K562 (cell line): ENCODE measurements around the gene ACHE. TPM values are rescaled to one million over a fixed set of nuclear protein-coding genes. Genes with fewer than 3 reads are reported as not detected.

Source experiments
- ATAC-seq: fragments of 200-7000 bp; cut with Tn5 transposase; 3 replicates; pipeline ENCODE4 v1.9.1; 2020; ENCODE audit warnings: moderate library complexity
- BruUV-seq: library from RNA; stranded (reverse); fragments of 400-500 nt; replicated peaks from 2 replicates; lab custom pipeline; 2021; lab: Mats Ljungman, UMichigan
- CTCF ChIA-PET: fragments of 300-600 bp; formaldehyde crosslinking; extraction: SDS; loops from one replicate; lab custom pipeline; 2021; ENCODE audit warnings: low intra/inter-chr PET ratio; lab: Yijun Ruan, JAX
- POLR2A ChIA-PET: fragments of 300-600, 350-650 bp; sonication (Branson Sonifier 250); formaldehyde crosslinking; extraction: SDS; loops from one replicate; lab custom pipeline; 2021; ENCODE audit warnings: antibody characterized with exemption, inconsistent platforms; lab: Yijun Ruan, JAX
- DNase-seq, 4 experiments: peaks; one replicate each; pipeline versions ENCODE4 v3.0.0 to v3.0.0-alpha.2; 2011 to 2018; ENCODE audit warnings: low spot score in 3 of 4, mixed read lengths in 3 of 4; ENCODE audit errors: extremely low read depth in 1 of 4
- FAIRE-seq: peaks from 2 replicates; lab custom pipeline; 2011; peaks lifted over from hg19 to GRCh38; lab: Jason Lieb, UNC
- H2AFZ ChIP-seq: 2 replicates; pipeline ENCODE4 v1.6.0; 2011; ENCODE audit warnings: low read depth, low read length, control low read depth, inconsistent platforms
- H3K27ac ChIP-seq: fragments of 200-600 bp; 3 replicates; pipeline ENCODE4 v1.8.0; 2011; ENCODE audit warnings: low read depth, mild to moderate bottlenecking, control low read depth, inconsistent platforms, low read length, moderate library complexity, mixed read lengths; ENCODE audit errors: extremely low read depth
- H3K27me3 ChIP-seq, 2 experiments: fragments of 300-600 bp in 1 of 2; 2 replicates in 1 of 2; 3 replicates in 1 of 2; pipeline versions ENCODE4 v1.6.0 to v1.8.0; 2011; ENCODE audit warnings: inconsistent platforms in 2 of 2, low read length in 2 of 2, mild to moderate bottlenecking in 1 of 2, mixed read lengths in 1 of 2, moderate library complexity in 1 of 2; ENCODE audit not compliant: control insufficient read depth in 2 of 2, insufficient read depth in 2 of 2
- H3K36me3 ChIP-seq: fragments of 300-600 bp; 3 replicates; pipeline ENCODE4 v1.8.0; 2011; ENCODE audit warnings: mild to moderate bottlenecking, low read length, inconsistent platforms; ENCODE audit not compliant: control insufficient read depth, insufficient read depth
- H3K4me1 ChIP-seq, 2 experiments: fragments of 200-600 bp in 1 of 2; replicated peaks in 1 of 2; 2 replicates in 1 of 2; 3 replicates in 1 of 2; pipeline versions ENCODE4 v1.5.1 to v1.8.0; 2011; ENCODE audit warnings: inconsistent platforms in 2 of 2, low read length in 2 of 2, mild to moderate bottlenecking in 1 of 2, mixed read lengths in 1 of 2, moderate library complexity in 1 of 2; ENCODE audit not compliant: control insufficient read depth in 2 of 2, insufficient read depth in 2 of 2
- H3K4me2 ChIP-seq: 2 replicates; pipeline ENCODE4 v1.6.1; 2011; ENCODE audit warnings: low read length, control low read depth, inconsistent platforms, mixed read lengths; ENCODE audit not compliant: insufficient read depth
- H3K4me3 ChIP-seq: fragments of 200-600 bp; sonication (generic), shearing (Covaris generic); 2 replicates; pipeline ENCODE4 v1.5.1; 2016; ENCODE audit warnings: control low read depth, inconsistent platforms
- H3K79me2 ChIP-seq: fragments of 200-600 bp; 3 replicates; pipeline ENCODE4 v1.8.0; 2011; ENCODE audit warnings: low read length, inconsistent platforms; ENCODE audit not compliant: control insufficient read depth, insufficient read depth
- H3K9ac ChIP-seq, 2 experiments: 2 replicates each; pipeline versions ENCODE4 v1.6.0 to v1.6.1; 2011; ENCODE audit warnings: low read depth in 2 of 2, low read length in 2 of 2, control low read depth in 1 of 2, inconsistent platforms in 1 of 2, mild to moderate bottlenecking in 1 of 2, mixed read lengths in 1 of 2; ENCODE audit not compliant: insufficient read depth in 1 of 2
- H3K9me1 ChIP-seq: one replicate; pipeline ENCODE4 v1.6.0; 2011; ENCODE audit warnings: inconsistent platforms, mild to moderate bottlenecking, low read length, moderate library complexity; ENCODE audit not compliant: control insufficient read depth, insufficient read depth
- H3K9me3 ChIP-seq: replicated peaks from 2 replicates; pipeline ENCODE4 v1.5.1; 2011; ENCODE audit warnings: low read depth, low read length, inconsistent platforms; ENCODE audit not compliant: control insufficient read depth, insufficient read depth
- H4K20me1 ChIP-seq: replicated peaks from 2 replicates; pipeline ENCODE4 v1.6.1; 2011; ENCODE audit warnings: low read length, inconsistent platforms, mixed read lengths; ENCODE audit not compliant: control insufficient read depth, insufficient read depth
- DIDO1 ChIP-seq: fragments of 450-650 bp; IDR thresholded peaks from 2 replicates; pipeline ENCODE4 v1.6.1; 2016; ENCODE audit warnings: low read depth, missing biosample characterization, missing genetic modification characterization
- ELF2 ChIP-seq: fragments of 250-450 bp; sonication (Bioruptor Pico); IDR thresholded peaks from 2 replicates; pipeline ENCODE4 v1.5.0; 2021; ENCODE audit warnings: mild to moderate bottlenecking
- FOS ChIP-seq: IDR thresholded peaks from 3 replicates; pipeline ENCODE4 v1.6.1; 2011; ENCODE audit not compliant: insufficient read length; ENCODE audit errors: extremely low read depth
- HDAC6 ChIP-seq: IDR thresholded peaks from 2 replicates; pipeline ENCODE4 v1.6.1; 2012; ENCODE audit warnings: low read depth, mild to moderate bottlenecking, control low read depth, inconsistent platforms, low read length, moderate library complexity
- MCM2 ChIP-seq: fragments of 450-650 bp; IDR thresholded peaks from 2 replicates; pipeline ENCODE4 v1.6.1; 2017; ENCODE audit warnings: low read depth, mild to moderate bottlenecking
- MCM3 ChIP-seq: fragments of 450-650 bp; IDR thresholded peaks from 2 replicates; pipeline ENCODE4 v1.6.1; 2016
- NEUROD1 ChIP-seq: fragments of 150-350 bp; IDR thresholded peaks from 2 replicates; pipeline ENCODE4 v1.6.1; 2014; ENCODE audit warnings: borderline replicate concordance, low read length, low read depth; ENCODE audit not compliant: partially characterized antibody
- POLR2G ChIP-seq: fragments of 200-400 bp; formaldehyde crosslinking; IDR thresholded peaks from 2 replicates; pipeline ENCODE4 v1.6.1; 2017; ENCODE audit warnings: low read depth, mild to moderate bottlenecking, antibody characterized with exemption, low read length, moderate library complexity
- PTTG1 ChIP-seq: fragments of 450-650 bp; IDR thresholded peaks from 2 replicates; pipeline ENCODE4 v1.6.1; 2016; ENCODE audit warnings: low read depth, mild to moderate bottlenecking, missing genetic modification characterization, missing compliant biosample characterization
- TAF1 ChIP-seq: IDR thresholded peaks from 2 replicates; pipeline ENCODE4 v1.6.1; 2011; ENCODE audit warnings: mild to moderate bottlenecking, low read length, moderate library complexity; ENCODE audit not compliant: insufficient read depth, control insufficient read depth, severe bottlenecking; ENCODE audit errors: extremely low read depth
- YY1 ChIP-seq, 3 experiments: IDR thresholded peaks; 2 replicates each; pipeline ENCODE4 v1.6.1; 2011; ENCODE audit warnings: low read length in 2 of 3, mild to moderate bottlenecking in 2 of 3, moderate library complexity in 2 of 3, borderline replicate concordance in 1 of 3, control low read depth in 1 of 3, low read depth in 1 of 3; ENCODE audit not compliant: insufficient read depth in 3 of 3, insufficient replicate concordance in 2 of 3, control insufficient read depth in 1 of 3, insufficient read length in 1 of 3; ENCODE audit errors: extremely low read depth in 1 of 3
- ZBTB7A ChIP-seq: IDR thresholded peaks from 2 replicates; pipeline ENCODE4 v1.6.1; 2011; ENCODE audit warnings: low read depth, mild to moderate bottlenecking, low read length, moderate library complexity, borderline replicate concordance; ENCODE audit not compliant: control insufficient read depth
- ZSCAN32 ChIP-seq: fragments of 450-650 bp; formaldehyde crosslinking; IDR thresholded peaks from 2 replicates; pipeline ENCODE4 v1.4.0; 2020; ENCODE audit warnings: mild to moderate bottlenecking, moderate library complexity
- WGBS: fragments of 100-300 bp; shearing (Covaris generic); methylation state at CpG from one replicate; pipeline ENCODE4 v1.1.6; 2016; ENCODE audit warnings: low coverage, mixed read lengths; ENCODE audit not compliant: insufficient coverage; ENCODE audit errors: missing lambda C conversion rate; 5-methylcytosine and 5-hydroxymethylcytosine counted together
- in situ Hi-C: fragments of 300-500 bp; cut with MboI; formaldehyde crosslinking; loops from 4 replicates; pipeline ENCODE4 v1.15.0; 2018; ENCODE audit warnings: inconsistent platforms, mixed read lengths
- intact Hi-C: fragments of 100-400 bp; cut with micrococcal nuclease; formaldehyde crosslinking; loops from 2 replicates; pipeline ENCODE4 v1.14.2; 2022
- polyA plus RNA-seq, 8 experiments: library from polyadenylated mRNA; depleted of rRNA in 4 of 8; stranded (reverse) in 5 of 8; unstranded in 3 of 8; fragments of >200 nt; fragmentation: Nextera tagmentation in 2 of 8; fragmentation: Illumina TruSeq in 1 of 8; extraction: Ambion mirVana in 2 of 8; extraction: Trizol in 1 of 8; gene quantifications; 2 replicates each; pipeline versions ENCODE4 v1.2.1 to v1.2.3, GENCODE V29; 2011 to 2014; ENCODE audit warnings: inconsistent platforms in 1 of 8, missing spikeins in 1 of 8
- total RNA-seq, 7 experiments: library from RNA; depleted of rRNA in 6 of 7; stranded (reverse); fragments of >200 nt in 6 of 7; fragmentation: Illumina TruSeq in 2 of 7; extraction: Trizol in 2 of 7; gene quantifications; 2 replicates each; pipeline versions ENCODE4 v1.2.1 to v1.2.3, GENCODE V29; 2011 to 2021; ENCODE audit warnings: low replicate concordance in 1 of 7
- TF ChIP-seq, protein P1 (sequence below): fragments of 450-650 bp; IDR thresholded peaks from 2 replicates; pipeline ENCODE4 v1.6.1; 2016; ENCODE audit warnings: missing biosample characterization, missing genetic modification characterization
- TF ChIP-seq, protein P2 (sequence below): fragments of 250-450 bp; sonication (Bioruptor Pico); IDR thresholded peaks from 2 replicates; pipeline ENCODE4 v1.4.0; 2020; ENCODE audit warnings: borderline replicate concordance
- TF ChIP-seq, protein P3 (sequence below), 2 experiments: IDR thresholded peaks; 2 replicates each; pipeline ENCODE4 v1.6.1; 2012; ENCODE audit warnings: improper control_type of control experiment in 2 of 2, low read depth in 2 of 2, low read length in 2 of 2, borderline replicate concordance in 1 of 2

Gene ACHE
- total and polyA plus RNA-seq, 9 of the 15 experiments (the other 6 are each of a cell fraction or from before 2014, with no cell fraction given), result 0.04 to 8.8 (median 1.9) TPM

GRCh38 chr7:100840470-100841100, 55.1 kb downstream of the ACHE start:
- H3K36me3 ChIP-seq, result no peaks in the 10 kb centered on the region
- in situ Hi-C loops, result no loop called here
- peak overlapping the region; percentile 67 for H3K27ac ChIP-seq
- H3K9me1 ChIP-seq, result no peaks in the 10 kb centered on the region
- no peaks in the 10 kb centered on the region for H3K9me3 ChIP-seq
- DNase-seq (peak in 1 of 4 experiments; percentile 59), FAIRE-seq (no peak), ATAC-seq (no peak)
- POLR2A ChIA-PET, result interaction anchor here (0.6 to 0.7 kb wide), 2 partner anchors 11 to 13 kb away, joined by 3 read pairs; no protein-coding TSS in a partner anchor
- peak overlapping the region; percentile 80 for H2AFZ ChIP-seq
- no peaks in the 10 kb centered on the region for H3K27me3 ChIP-seq
- BruUV-seq, result no TSS peak
- peak overlapping the region; percentile 16 for H3K4me3 ChIP-seq
- no peaks in the 10 kb centered on the region for H3K79me2 ChIP-seq
- peaks cover 20 to 35% of the 10 kb centered on the region in 2 experiments; a peak in 4 of 5 replicates for H3K4me1 ChIP-seq
- peak overlapping the region; percentile 61 for H3K4me2 ChIP-seq
- H3K9ac ChIP-seq, result peak overlapping the region; percentile 60 to 76; a peak in 3 of 4 replicates
- intact Hi-C loops, result no loop called here
- CTCF ChIA-PET, result no interaction called here
- 13% methylated on average over 8 of the region's 8 CpGs for WGBS
- H4K20me1 ChIP-seq, result no peaks in the 10 kb centered on the region
- TF ChIP-seq, protein P1, sequence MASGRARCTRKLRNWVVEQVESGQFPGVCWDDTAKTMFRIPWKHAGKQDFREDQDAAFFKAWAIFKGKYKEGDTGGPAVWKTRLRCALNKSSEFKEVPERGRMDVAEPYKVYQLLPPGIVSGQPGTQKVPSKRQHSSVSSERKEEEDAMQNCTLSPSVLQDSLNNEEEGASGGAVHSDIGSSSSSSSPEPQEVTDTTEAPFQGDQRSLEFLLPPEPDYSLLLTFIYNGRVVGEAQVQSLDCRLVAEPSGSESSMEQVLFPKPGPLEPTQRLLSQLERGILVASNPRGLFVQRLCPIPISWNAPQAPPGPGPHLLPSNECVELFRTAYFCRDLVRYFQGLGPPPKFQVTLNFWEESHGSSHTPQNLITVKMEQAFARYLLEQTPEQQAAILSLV, result no peak
- TF ChIP-seq, protein P2, sequence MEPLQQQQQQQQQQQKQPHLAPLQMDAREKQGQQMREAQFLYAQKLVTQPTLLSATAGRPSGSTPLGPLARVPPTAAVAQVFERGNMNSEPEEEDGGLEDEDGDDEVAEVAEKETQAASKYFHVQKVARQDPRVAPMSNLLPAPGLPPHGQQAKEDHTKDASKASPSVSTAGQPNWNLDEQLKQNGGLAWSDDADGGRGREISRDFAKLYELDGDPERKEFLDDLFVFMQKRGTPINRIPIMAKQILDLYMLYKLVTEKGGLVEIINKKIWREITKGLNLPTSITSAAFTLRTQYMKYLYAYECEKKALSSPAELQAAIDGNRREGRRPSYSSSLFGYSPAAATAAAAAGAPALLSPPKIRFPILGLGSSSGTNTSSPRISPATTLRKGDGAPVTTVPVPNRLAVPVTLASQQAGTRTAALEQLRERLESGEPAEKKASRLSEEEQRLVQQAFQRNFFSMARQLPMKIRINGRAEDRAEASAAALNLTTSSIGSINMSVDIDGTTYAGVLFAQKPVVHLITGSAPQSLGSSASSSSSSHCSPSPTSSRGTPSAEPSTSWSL (CRISPR knock-in tag), result no peak
- TF ChIP-seq PTTG1 (tag) (no peak), TAF1 (no peak), ZBTB7A (no peak), HDAC6 (no peak), MCM2 (no peak), ZSCAN32 (CRISPR knock-in tag) (no peak), FOS (no peak), MCM3 (no peak), NEUROD1 (no peak), POLR2G (no peak), ELF2 (CRISPR knock-in tag) (no peak), DIDO1 (tag) (no peak), YY1 (IDR thresholded peaks at IDR 0.05; ENCODE audit: borderline replicate concordance in 1 of 3, control insufficient read depth in 1 of 3, extremely low read depth in 1 of 3, insufficient read depth in 3 of 3, insufficient read length in 1 of 3, insufficient replicate concordance in 2 of 3, low read depth in 1 of 3, low read length in 2 of 3) (no peak)
- TF ChIP-seq, protein P3, sequence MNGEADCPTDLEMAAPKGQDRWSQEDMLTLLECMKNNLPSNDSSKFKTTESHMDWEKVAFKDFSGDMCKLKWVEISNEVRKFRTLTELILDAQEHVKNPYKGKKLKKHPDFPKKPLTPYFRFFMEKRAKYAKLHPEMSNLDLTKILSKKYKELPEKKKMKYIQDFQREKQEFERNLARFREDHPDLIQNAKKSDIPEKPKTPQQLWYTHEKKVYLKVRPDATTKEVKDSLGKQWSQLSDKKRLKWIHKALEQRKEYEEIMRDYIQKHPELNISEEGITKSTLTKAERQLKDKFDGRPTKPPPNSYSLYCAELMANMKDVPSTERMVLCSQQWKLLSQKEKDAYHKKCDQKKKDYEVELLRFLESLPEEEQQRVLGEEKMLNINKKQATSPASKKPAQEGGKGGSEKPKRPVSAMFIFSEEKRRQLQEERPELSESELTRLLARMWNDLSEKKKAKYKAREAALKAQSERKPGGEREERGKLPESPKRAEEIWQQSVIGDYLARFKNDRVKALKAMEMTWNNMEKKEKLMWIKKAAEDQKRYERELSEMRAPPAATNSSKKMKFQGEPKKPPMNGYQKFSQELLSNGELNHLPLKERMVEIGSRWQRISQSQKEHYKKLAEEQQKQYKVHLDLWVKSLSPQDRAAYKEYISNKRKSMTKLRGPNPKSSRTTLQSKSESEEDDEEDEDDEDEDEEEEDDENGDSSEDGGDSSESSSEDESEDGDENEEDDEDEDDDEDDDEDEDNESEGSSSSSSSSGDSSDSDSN (IDR thresholded peaks at IDR 0.05; ENCODE audit: borderline replicate concordance in 1 of 2, low read depth in 2 of 2, low read length in 2 of 2), result no peak
